Mononuclear cell (primary cell): Measurements from ENCODE around the gene TUBB2B. TPM values are rescaled to one million over a fixed set of nuclear protein-coding genes. Genes with fewer than 3 reads are reported as not detected.
"Not testable (repeated sequence)": the region's sequence is repeated elsewhere in the genome, so short reads cannot be mapped to it uniquely, and the experiment has no call there.

Experiments
- H3K27me3 ChIP-seq: 2 replicates; pipeline ENCODE4 v1.6.0; 2011; ENCODE audit warnings: low read length, control low read depth; ENCODE audit not compliant: insufficient read depth
- H3K4me1 ChIP-seq: 2 replicates; pipeline ENCODE4 v1.5.1; 2011; ENCODE audit warnings: mild to moderate bottlenecking, low read length, control low read depth; ENCODE audit not compliant: insufficient read depth
- H3K4me3 ChIP-seq: 2 replicates; pipeline ENCODE4 v1.5.1; 2011; ENCODE audit warnings: mild to moderate bottlenecking, low read length, moderate library complexity
- H3K9me3 ChIP-seq: 2 replicates; pipeline ENCODE4 v1.5.1; 2011; ENCODE audit warnings: low read depth, mild to moderate bottlenecking, control low read depth, low read length
- total RNA-seq: library from RNA; depleted of rRNA; stranded (reverse); fragments of >200 nt; gene quantifications from one replicate; pipeline ENCODE4 v1.2.3, GENCODE V29; 2012

The TUBB2B gene
- total RNA-seq, 1 donor: 0.84 TPM

DNA sequence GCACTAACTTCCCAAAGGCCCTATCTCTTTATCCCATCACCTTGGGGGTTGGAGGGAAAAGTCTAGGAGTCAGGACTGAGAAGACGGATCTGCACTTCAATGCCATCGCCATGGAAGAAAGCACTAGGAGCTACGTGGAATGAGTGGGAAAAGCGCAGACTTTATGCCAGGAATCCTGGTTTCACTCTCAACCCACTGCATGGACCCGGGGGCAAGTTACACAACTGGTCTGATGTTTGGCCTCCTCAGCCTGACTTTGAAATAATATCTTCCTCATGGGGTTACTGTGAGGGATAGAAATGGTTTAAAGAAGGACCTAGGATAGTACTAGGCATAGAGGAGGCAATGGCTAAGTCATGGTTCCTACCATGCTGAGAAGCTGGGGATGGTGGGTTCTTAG is 17.8 kb upstream of the TUBB2B start:
- H3K4me3 ChIP-seq: no peak overlapping the region
- no peaks in the 10 kb centered on the region for H3K9me3 ChIP-seq
- H3K4me1 ChIP-seq: no peaks in the 10 kb centered on the region
- H3K27me3 ChIP-seq: peaks cover 11% of the 10 kb centered on the region

DNA sequence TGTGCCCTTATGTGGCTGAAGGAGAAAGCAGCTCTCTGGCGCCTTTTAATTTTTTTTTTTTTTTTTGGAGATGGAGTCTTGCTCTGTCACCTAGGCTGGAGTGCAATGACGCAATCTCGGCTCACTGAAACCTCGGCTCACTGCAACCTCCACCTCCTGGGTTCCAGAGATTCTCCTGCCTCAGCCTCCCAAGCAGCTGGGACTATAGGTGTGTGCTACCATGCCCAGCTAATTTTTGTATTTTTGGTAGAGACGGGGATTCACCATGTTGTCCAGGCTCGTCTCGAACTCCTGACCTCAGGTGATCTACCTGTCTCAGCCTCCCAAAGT is 17.3 kb upstream of the TUBB2B start:
- not testable (repeated sequence) for H3K9me3 ChIP-seq, H3K4me1 ChIP-seq, H3K4me3 ChIP-seq
- H3K27me3 ChIP-seq: peaks cover 11% of the 10 kb centered on the region

DNA sequence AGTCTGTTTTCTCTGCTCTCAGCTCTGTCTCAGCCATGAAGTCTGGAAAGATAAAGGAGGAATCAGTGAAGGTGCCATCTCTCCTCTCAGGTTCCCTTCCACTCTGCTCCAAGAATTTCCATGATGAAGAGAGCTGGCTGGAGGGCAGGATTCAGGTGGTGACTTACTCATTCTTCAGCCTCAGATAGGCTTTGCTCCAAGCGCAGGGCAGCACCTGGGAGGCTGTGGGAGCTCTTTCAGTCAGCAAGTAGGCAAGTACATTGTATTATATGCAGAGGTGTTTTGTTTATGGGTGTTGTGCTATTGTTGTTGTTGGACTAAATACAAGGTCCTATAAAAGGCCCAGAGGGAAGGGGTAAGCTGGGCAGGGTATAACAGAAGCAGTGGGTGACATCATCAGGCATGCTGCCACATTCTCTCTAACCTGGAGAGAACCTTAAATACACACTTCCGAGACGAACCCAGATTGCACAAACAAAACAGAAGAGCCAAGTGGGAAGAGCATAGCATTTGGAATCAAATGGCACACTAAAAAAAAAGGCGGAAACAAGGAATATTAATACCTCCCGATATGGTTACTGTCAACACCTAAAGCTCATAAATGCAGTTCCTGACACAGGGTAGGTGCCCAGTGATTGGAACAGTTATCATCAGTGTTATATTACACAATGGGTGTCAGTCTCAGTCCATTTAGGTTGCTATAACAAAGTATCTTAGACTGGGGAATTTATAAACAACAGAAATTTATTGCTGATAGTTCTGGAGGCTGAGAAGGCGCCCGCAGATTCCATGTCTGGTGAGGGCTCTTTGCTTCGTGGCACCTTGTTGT is 16.8 kb upstream of the TUBB2B start:
- no peaks in the 10 kb centered on the region for H3K9me3 ChIP-seq
- peaks cover 12% of the 10 kb centered on the region for H3K27me3 ChIP-seq
- H3K4me1 ChIP-seq: no peaks in the 10 kb centered on the region
- no peak overlapping the region for H3K4me3 ChIP-seq

DNA sequence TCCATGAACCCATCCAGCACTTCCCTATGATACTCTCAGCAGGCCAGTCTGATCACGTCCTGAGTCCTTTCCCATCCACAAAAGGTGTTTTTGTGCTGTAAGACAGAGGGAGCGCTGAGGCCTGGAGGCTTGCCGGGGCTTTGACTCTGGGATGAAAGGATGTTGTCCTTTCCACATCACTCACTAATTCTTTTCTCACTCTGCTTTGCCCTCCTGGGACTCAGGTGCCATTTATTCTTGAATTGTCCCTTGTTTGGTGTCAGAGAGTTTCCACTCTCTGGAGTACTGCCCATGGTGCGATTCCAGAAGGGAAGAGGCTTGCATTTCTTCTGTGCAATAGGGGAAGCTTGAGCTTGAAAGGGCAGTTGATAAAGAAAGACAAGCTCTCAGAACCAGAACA is 15.3 kb upstream of the TUBB2B start:
- H3K9me3 ChIP-seq: no peaks in the 10 kb centered on the region
- H3K4me1 ChIP-seq: no peaks in the 10 kb centered on the region
- no peak overlapping the region for H3K4me3 ChIP-seq
- H3K27me3 ChIP-seq: peaks cover 8% of the 10 kb centered on the region

DNA sequence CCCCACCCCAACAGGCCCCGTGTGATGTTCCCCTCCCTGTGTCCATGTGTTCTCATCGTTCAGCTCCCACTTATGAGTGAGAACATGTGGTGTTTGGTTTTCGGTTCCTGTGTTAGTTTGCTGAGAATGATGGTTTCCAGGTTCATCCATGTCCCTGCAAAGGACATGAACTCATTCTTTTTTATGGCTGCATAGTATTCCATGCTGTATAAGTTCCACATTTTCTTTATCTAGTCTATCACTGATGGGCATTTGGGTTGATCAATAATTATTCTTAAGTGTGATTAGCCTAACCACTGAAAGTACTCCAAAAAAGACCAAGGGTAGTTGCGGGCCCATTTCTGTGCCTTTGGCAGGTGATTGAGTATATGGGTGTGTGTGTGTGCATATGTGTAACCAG is 14.3 kb upstream of the TUBB2B start:
- not testable (repeated sequence) for H3K4me1 ChIP-seq, H3K9me3 ChIP-seq, H3K27me3 ChIP-seq, H3K4me3 ChIP-seq

DNA sequence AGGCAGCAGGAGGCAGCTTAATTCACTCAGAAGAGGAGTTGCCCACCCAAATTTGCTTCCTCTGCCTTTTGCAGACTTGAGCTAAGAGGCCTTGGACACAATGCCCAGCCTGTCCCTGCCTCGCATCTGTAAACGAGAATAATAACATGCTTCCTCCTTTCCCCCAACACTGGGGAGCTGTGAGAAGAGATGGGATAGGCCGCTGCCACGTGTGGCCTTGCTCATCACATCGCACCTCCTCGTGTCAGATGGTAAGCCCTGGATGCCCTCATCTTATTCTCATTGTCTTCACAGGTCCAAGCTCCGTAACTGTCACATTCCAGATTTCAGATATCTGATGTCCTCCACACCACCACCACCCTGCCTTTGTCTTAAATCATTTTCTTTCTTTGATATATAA is 13.1 kb upstream of the TUBB2B start:
- no peaks in the 10 kb centered on the region for H3K4me1 ChIP-seq
- peaks cover 13% of the 10 kb centered on the region for H3K27me3 ChIP-seq
- no peaks in the 10 kb centered on the region for H3K9me3 ChIP-seq
- no peak overlapping the region for H3K4me3 ChIP-seq

DNA sequence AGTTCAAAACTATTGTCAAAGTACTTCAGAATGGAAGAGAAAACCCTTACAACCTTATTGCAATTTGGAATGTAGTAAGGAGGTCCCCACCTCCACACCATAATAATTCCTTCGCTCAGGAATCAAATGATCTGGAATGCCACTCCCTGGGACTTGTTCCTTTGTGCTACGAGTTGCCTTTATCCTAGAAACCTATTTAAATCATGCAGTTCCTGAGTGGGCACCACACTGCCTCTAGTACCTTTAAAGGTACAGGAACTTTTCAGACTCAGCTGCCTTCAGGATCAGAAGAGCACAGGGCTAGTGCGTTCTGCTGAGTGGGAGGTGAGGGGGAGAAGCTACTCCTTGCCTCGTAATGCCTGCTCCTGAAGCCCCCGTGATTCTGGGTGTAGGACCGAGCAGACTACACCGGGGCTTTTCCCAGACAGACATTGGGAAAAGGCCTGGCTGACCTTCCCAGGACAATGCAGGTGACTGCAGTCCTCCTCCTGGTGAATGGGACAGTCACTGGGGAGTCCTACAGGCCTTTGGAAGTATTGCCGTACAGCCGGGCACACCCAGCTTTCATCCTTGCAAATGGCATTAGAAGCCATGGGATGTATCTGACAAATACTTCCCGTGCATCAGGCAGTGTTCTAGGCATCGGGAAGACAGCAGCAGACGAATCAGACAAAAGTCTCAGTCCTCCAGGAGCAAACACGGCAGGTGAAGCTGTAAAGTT is 11.8 kb upstream of the TUBB2B start:
- Histone ChIP-seq H3K27me3 (peaks cover 21% of the 10 kb centered on the region), H3K4me1 (no peaks in the 10 kb centered on the region), H3K4me3 (no peak overlapping the region), H3K9me3 (no peaks in the 10 kb centered on the region)

DNA sequence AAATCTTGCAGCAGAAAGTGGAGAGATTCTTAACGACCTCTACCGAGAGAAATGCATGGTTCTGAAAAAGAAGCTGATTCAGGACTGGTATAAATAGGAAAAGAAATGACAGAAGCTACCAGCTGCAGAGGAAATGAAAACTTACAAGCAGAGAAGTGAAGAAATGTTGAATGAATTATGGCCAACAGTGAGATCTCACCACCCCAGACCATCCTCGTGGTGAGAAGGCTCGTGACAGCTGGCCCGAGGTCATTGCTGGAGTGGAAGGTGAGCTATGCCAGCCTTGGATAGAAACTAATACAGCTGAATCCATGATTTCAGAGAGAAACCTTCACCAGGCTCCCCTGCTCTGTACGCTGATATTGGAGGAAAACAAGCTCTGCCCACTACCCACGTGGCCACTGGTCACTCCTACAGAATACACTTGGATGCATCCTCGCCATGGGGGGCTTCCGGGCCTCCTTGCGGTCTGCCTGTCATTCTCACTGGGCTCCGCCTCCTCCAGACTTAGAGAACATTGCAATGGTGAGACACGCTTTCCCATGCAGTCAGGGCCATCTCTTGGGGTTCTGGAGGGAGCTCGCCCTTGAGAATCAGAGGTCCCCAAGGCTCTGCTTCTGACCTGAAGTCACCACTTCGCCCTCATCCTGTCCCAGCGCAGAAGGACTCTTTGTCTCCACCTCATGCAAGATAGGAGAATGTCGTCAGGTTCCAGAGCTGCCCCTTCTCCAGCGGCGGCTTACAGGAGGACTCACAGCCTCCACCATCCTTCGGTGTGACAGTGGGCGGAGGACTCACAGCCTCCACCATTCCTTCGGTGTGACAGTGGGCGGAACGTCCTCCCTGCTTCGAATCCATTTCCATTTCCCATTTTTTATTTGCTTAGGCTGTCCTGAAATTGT is 10.6 kb upstream of the TUBB2B start:
- no peak overlapping the region for H3K4me3 ChIP-seq
- no peaks in the 10 kb centered on the region for H3K9me3 ChIP-seq
- H3K4me1 ChIP-seq: no peaks in the 10 kb centered on the region
- H3K27me3 ChIP-seq: peaks cover 34% of the 10 kb centered on the region

DNA sequence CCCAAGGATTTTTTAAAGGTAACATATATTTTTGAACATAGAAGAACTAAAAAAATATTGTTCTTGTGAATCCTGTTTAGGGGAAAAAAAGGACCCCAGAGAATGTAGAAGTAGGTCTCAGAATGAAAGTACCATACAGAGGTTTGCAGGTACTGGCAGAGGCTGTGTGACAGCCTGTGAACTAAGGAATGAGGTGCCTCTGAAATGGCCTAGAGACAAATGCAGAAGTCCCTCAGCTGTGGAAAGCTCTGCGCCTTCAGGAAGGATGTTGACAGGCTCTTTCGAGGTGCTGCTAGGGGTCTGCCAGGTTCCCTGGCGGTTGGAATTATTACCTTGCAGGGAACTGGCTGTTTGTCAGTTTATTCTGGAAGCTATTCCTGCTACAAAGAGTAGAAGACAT is 8.6 kb upstream of the TUBB2B start:
- H3K9me3 ChIP-seq: no peaks in the 10 kb centered on the region
- no peak overlapping the region for H3K4me3 ChIP-seq
- peaks cover 13% of the 10 kb centered on the region for H3K4me1 ChIP-seq
- H3K27me3 ChIP-seq: peaks cover 54% of the 10 kb centered on the region

DNA sequence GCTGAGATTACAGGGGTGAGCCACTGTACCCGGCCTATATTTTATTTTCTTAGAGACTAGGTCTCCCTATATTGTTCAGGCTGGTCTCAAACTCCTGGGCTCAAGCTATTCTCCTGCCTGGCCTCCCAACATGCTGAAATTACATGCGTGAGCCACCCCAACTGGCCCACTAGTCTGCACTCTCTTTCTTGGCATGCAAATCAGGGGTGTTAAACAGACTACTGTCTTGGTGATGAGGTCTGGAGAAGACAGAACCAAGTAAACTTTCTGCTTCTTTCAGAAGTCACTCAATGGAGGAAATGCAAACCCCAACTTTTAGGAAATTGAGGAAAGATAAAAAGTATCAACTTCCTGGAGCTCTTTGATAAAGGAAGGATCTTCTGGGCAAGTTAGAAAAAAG is 8.0 kb upstream of the TUBB2B start:
- Histone ChIP-seq H3K4me3 (no peak overlapping the region), H3K9me3 (no peaks in the 10 kb centered on the region), H3K4me1 (peaks cover 17% of the 10 kb centered on the region), H3K27me3 (peaks cover 59% of the 10 kb centered on the region)

DNA sequence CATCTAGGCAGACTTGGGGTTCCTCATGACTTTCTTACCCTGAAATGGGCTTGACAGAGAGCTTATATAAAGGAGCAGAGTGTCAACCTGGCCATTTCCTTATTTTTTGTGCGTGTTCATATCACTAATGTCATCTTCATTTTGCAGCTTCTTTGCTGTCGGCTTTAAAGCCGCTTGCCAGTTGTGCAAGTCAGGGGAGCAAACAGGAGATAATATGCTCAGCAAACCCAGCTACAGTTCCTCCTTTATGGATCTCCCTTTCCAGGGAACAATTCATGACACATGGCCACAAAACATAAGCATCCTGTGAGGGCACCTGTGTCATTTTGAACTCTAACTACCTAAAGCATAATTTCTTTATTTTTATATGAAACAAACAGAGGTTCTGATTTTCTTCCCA is 6.5 kb upstream of the TUBB2B start:
- Histone ChIP-seq H3K4me3 (no peak overlapping the region), H3K9me3 (no peaks in the 10 kb centered on the region), H3K4me1 (peaks cover 28% of the 10 kb centered on the region), H3K27me3 (peaks cover 71% of the 10 kb centered on the region)

DNA sequence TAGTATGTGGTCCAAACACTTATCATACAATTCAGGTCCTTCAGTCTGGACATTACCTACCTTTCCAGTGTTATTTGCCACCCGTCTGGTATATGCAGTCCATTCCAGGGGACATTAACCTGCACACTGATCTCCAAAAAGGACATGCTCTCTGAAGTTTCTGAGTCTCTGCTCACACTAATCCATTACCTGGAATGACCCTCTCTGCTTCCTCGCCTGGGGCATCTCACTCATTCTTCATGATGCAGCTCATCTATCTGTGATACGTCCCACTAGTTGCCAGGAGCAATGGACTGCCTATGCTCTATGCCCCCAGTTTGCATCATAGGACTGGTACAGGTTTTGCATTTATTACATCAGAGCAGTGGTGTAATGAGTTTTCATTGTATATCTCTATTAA is 5.9 kb upstream of the TUBB2B start:
- H3K4me3 ChIP-seq: no peak overlapping the region
- H3K9me3 ChIP-seq: no peaks in the 10 kb centered on the region
- H3K4me1 ChIP-seq: peaks cover 32% of the 10 kb centered on the region
- peaks cover 74% of the 10 kb centered on the region for H3K27me3 ChIP-seq

DNA sequence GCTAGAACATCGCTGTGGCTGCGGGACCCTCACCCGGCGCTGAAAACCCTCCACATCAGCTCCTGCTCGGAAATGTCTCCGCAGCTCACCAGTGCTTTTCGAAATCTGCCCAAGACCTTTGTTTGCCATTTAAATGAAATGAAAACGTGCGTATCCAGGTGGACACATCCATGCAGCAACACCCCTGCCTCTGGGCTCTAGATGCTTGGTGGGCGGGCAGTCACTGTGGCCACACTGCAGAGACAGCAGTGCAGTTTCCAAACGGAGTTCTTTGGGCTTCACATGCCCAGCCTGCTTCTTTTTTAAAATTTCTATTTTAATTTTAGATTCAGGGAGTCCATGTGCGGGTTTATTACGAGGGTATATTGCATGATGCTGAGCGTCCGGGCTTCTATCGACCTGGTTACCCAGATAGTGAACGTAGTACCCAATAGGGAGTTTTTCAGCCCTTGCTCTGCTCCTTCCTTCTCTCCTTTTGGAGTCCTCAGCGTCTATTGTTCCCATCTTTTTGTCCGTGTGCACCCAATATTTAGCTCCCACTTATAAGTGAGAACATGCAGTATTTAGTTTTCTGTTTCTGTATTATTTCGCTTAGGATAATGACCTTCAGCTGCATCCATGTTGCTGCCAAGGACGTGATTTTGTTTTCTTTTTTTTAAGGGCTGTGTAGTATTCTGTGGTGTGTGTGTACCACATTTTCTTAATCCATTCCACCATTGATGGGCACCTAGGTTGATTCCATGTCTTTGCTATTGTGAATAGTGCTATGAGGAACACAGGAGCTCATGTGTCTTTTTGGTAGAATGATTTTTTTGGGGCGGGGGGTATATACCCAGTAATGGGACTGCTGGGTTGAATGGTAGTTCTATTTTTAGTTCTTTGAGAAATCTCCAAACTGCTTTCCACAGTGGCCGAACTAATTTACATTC is 4.8 kb upstream of the TUBB2B start:
- no peak overlapping the region for H3K4me3 ChIP-seq

DNA sequence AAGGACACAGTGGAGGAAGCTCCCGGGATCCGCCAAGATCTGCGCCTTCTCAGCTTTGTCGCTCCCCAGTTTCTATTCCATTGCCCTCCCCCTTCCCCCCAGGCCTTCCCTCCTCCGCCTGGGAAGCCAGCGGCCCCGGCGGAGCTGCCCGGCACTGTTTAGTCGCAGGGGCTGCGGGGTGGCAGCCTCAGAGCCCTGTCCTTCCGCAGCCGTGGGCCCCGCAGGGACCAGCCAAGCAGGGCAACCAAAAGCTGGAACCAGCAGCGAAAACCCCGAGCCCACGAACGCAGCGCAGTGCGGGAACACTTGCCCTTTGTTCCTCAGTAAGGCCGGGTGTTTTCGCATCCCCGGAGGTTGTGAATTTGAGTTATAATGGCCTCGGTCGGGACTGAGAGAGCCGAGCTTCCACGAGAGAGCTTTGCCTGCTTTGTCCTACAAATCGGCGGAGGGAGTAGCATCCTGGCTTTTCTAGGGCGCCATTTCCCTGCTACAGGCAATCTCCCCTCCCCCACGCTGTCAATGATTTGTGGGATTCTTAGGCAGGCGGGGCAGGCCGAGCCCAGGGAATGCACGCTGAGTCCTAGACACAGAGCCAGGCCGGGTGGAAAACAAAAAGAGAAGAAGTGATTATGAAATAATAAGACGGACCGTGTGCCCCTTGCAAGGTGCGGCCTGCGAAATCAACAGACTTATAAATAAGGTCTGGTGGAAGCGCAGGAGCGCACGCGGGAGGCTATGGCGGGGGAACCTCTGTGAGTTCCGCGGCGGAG is 4.0 kb upstream of the TUBB2B start:
- peaks cover 92% of the 10 kb centered on the region for H3K27me3 ChIP-seq
- H3K4me3 ChIP-seq: no peak overlapping the region

More for the DNA sequence above, 4.8 kb upstream of the TUBB2B start:
- H3K4me1 ChIP-seq: peaks cover 43% of the 10 kb centered on the region
- peaks cover 84% of the 10 kb centered on the region for H3K27me3 ChIP-seq
- no peaks in the 10 kb centered on the region for H3K9me3 ChIP-seq

More for the DNA sequence above, 4.0 kb upstream of the TUBB2B start:
- Histone ChIP-seq H3K4me1 (peaks cover 51% of the 10 kb centered on the region), H3K9me3 (no peaks in the 10 kb centered on the region)
